ENCODE data around the gene HOOK1.

GRCh38 chr1:59776960-59777852 is 37.5 kb upstream of the HOOK1 start:
- TF ChIP-seq GATA2 (IDR thresholded peaks at IDR 0.05; ENCODE audit: low read depth, low read length) = no peak
- no peak for TF ChIP-seq GATA3 (IDR thresholded peaks at IDR 0.05; ENCODE audit: low read depth, low read length)
